PC-9 (cell line): ENCODE data around the gene CFAP251. TPM values are rescaled to one million over a fixed set of nuclear protein-coding genes. Genes with fewer than 3 reads are reported as not detected.

ENCODE experiments used
- BruUV-seq: library from RNA; stranded (reverse); fragments of 400-500 nt; replicated peaks from 2 replicates; lab custom pipeline; 2021; lab: Mats Ljungman, UMichigan
- CTCF ChIA-PET: fragments of 300-600 bp; sonication (Branson Sonifier 250); formaldehyde crosslinking; loops from one replicate; lab custom pipeline; 2022; ENCODE audit warnings: antibody characterized with exemption; lab: Charles Lee
- POLR2A ChIA-PET: fragments of 300-600 bp; sonication (Branson Sonifier 250); formaldehyde crosslinking; loops from one replicate; lab custom pipeline; 2022; ENCODE audit warnings: antibody characterized with exemption; ENCODE audit not compliant: unreplicated experiment; lab: Charles Lee
- DNase-seq, 2 experiments: peaks; one replicate each; pipeline versions ENCODE4 v3.0.0 to v3.0.0-alpha.2; 2015 to 2022; ENCODE audit warnings: mixed read lengths in 1 of 2
- H2AFZ ChIP-seq: fragments of 200-600 bp; sonication (generic); 2 replicates; pipeline ENCODE4 v1.8.1; 2017; ENCODE audit warnings: antibody characterized with exemption
- H3F3A ChIP-seq: fragments of 200-600 bp; sonication (generic); 2 replicates; pipeline ENCODE4 v1.8.1; 2017; ENCODE audit warnings: antibody characterized with exemption, mild to moderate bottlenecking, low read depth; ENCODE audit not compliant: insufficient read depth
- H3K27ac ChIP-seq: fragments of 200-600 bp; sonication (generic); 2 replicates; pipeline ENCODE4 v1.6.1; 2016; ENCODE audit warnings: mixed run types
- H3K27me3 ChIP-seq: fragments of 200-600 bp; sonication (generic); 2 replicates; pipeline ENCODE4 v1.6.1; 2016; ENCODE audit warnings: low read depth, mixed run types; ENCODE audit not compliant: insufficient read depth
- H3K36me3 ChIP-seq: fragments of 200-600 bp; sonication (generic); 2 replicates; pipeline ENCODE4 v1.6.1; 2016; ENCODE audit warnings: low read depth, mixed run types
- H3K4me1 ChIP-seq: fragments of 200-600 bp; sonication (generic); replicated peaks from 2 replicates; pipeline ENCODE4 v1.6.1; 2016; ENCODE audit warnings: mixed run types; ENCODE audit not compliant: insufficient read depth
- H3K4me2 ChIP-seq: fragments of 200-600 bp; sonication (generic); 2 replicates; pipeline ENCODE4 v1.6.1; 2017; ENCODE audit warnings: mixed run types
- H3K4me3 ChIP-seq: fragments of 200-600 bp; sonication (generic); 2 replicates; pipeline ENCODE4 v1.6.1; 2016; ENCODE audit warnings: mixed run types
- H3K79me2 ChIP-seq: fragments of 200-600 bp; sonication (generic); 2 replicates; pipeline ENCODE4 v1.6.1; 2017; ENCODE audit warnings: low read depth, mixed run types
- H3K9me2 ChIP-seq: fragments of 200-600 bp; sonication (generic); 2 replicates; pipeline ENCODE4 v1.8.1; 2017; ENCODE audit warnings: mild to moderate bottlenecking; ENCODE audit not compliant: insufficient read depth
- H3K9me3 ChIP-seq: fragments of 200-600 bp; sonication (generic); 2 replicates; pipeline ENCODE4 v1.8.1; 2016; ENCODE audit warnings: low read depth; ENCODE audit not compliant: insufficient read depth
- H4K20me1 ChIP-seq: fragments of 200-600 bp; sonication (generic); 2 replicates; pipeline ENCODE4 v1.8.1; 2017; ENCODE audit not compliant: insufficient read depth
- CTCF ChIP-seq: fragments of 200-600 bp; sonication (generic); conservative IDR thresholded peaks from 2 replicates; pipeline ENCODE4 v1.6.1; 2017; ENCODE audit warnings: mixed run types, antibody characterized with exemption, mild to moderate bottlenecking, moderate library complexity
- EZH2 ChIP-seq: fragments of 200-600 bp; sonication (generic); IDR thresholded peaks from 2 replicates; pipeline ENCODE4 v1.8.0; 2017; ENCODE audit warnings: antibody characterized with exemption, low read depth
- intact Hi-C: fragments of 100-400 bp; cut with micrococcal nuclease; formaldehyde crosslinking; loops from one replicate; pipeline ENCODE4 v1.10.0; 2022; ENCODE audit not compliant: unreplicated experiment
- total RNA-seq: library from RNA; stranded (reverse); gene quantifications from 2 replicates; pipeline ENCODE4 v1.2.3, GENCODE V29; 2021

Gene CFAP251
- total RNA-seq, 1 experiment from 2014 or later = 4.3 TPM

DNA sequence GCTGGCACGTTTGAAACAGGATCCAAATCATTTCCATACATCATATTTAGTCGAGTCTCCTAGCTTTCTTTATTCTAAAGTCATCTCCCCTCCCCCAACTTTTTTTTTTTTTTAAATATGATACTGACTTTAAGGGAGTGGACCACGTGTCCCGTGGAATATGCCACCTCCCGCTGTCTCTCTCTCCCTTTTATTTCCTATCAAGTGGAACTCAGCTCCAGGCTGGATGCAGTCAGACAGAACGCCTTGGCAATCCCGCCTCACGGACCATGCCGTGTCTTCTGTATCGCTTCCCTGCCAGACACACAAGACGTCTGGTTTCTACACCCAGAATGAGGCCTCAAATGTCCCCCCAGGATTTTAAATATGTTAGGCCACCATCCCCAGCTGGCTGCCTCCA lies 124.5 kb downstream of the CFAP251 start:
- Histone ChIP-seq H3K79me2 (no peaks in the 10 kb centered on the region), H3K27me3 (no peaks in the 10 kb centered on the region), H3K9me3 (no peaks in the 10 kb centered on the region), H3F3A (no peaks in the 10 kb centered on the region), H4K20me1 (no peaks in the 10 kb centered on the region), H3K4me3 (no peak overlapping the region), H3K4me2 (no peak overlapping the region), H3K4me1 (no peaks in the 10 kb centered on the region), H3K27ac (no peak overlapping the region), H3K9me2 (no peaks in the 10 kb centered on the region), H3K36me3 (no peaks in the 10 kb centered on the region), H2AFZ (no peak overlapping the region)
- DNase-seq = no peak
- ChIA-PET POLR2A (no interaction called here), CTCF (no interaction called here)
- TF ChIP-seq EZH2 (no peak), CTCF (no peak)
- intact Hi-C loops = no loop called here
- BruUV-seq = no TSS peak

DNA sequence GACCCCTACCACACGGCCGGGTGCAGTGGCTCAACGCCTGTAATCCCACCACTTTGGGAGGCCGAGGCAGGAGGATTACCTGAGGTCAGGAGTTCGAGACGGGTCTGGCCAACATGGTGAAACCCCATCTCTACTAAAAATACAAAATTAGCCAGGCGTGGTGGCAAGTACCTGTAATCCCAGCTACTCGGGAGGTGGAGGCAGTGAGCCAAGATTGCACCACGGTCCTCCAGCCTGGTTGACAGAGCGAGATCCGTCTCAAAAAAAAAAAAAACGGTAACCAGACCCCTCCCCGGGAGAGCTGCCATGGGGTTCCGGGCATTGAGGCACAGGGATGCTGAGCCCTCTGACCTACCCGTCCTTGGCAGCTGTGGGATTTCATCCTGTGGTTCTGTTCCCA lies 125.1 kb downstream of the CFAP251 start:
- H3K4me1 ChIP-seq = no peaks in the 10 kb centered on the region
- no peak overlapping the region for H3K27ac ChIP-seq
- no peaks in the 10 kb centered on the region for H4K20me1 ChIP-seq
- H3F3A ChIP-seq = no peaks in the 10 kb centered on the region
- no TSS peak for BruUV-seq
- no peak for TF ChIP-seq EZH2
- no peak for TF ChIP-seq CTCF
- H3K4me2 ChIP-seq = no peak overlapping the region
- H3K9me3 ChIP-seq = no peaks in the 10 kb centered on the region
- no peak overlapping the region for H2AFZ ChIP-seq
- intact Hi-C loops = no loop called here
- ChIA-PET POLR2A (no interaction called here), CTCF (interaction anchor here (0.6 kb wide), 1 partner anchor 194 kb away, joined by 5 read pairs; no protein-coding TSS in a partner anchor)
- no peaks in the 10 kb centered on the region for H3K36me3 ChIP-seq
- no peak overlapping the region for H3K4me3 ChIP-seq
- no peaks in the 10 kb centered on the region for H3K27me3 ChIP-seq
- H3K79me2 ChIP-seq = no peaks in the 10 kb centered on the region
- no peak for DNase-seq
- H3K9me2 ChIP-seq = no peaks in the 10 kb centered on the region

GRCh38 chr12:122045262-122045661 lies 126.9 kb downstream of the CFAP251 start:
- intact Hi-C loops = no loop called here
- BruUV-seq = no TSS peak
- TF ChIP-seq CTCF = no peak
- TF ChIP-seq EZH2 = no peak
- Histone ChIP-seq H3K79me2 (no peaks in the 10 kb centered on the region), H3K9me2 (no peaks in the 10 kb centered on the region), H3K9me3 (no peaks in the 10 kb centered on the region), H4K20me1 (no peaks in the 10 kb centered on the region), H3K27me3 (no peaks in the 10 kb centered on the region), H2AFZ (no peak overlapping the region), H3K4me3 (no peak overlapping the region), H3K4me2 (no peak overlapping the region), H3K27ac (no peak overlapping the region), H3F3A (no peaks in the 10 kb centered on the region), H3K36me3 (no peaks in the 10 kb centered on the region), H3K4me1 (no peaks in the 10 kb centered on the region)
- DNase-seq = no peak
- CTCF ChIA-PET = no interaction called here
- POLR2A ChIA-PET = no interaction called here
